ENCODE results near the gene CYP1A1.

CYP1A1 gene

DNA sequence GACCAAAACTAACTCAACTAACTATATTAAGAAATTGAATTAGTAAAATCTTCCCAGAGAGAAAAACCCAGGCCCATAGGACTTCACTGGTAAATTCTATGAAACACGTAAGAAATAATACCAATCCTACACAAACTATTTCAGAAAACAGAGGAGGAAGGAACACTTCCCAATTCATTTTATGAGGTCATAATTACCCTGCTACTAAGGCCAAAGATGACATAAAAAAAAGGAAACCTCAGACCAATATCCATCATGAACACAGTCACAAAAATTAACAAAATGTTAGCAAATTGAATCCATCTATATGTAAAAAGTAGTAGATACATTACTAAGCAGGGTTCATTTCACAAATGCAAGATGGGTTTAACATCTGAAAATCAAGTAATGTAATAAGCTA, 33.0 kb downstream of the CYP1A1 start:
- no peak for DNase-seq

DNA sequence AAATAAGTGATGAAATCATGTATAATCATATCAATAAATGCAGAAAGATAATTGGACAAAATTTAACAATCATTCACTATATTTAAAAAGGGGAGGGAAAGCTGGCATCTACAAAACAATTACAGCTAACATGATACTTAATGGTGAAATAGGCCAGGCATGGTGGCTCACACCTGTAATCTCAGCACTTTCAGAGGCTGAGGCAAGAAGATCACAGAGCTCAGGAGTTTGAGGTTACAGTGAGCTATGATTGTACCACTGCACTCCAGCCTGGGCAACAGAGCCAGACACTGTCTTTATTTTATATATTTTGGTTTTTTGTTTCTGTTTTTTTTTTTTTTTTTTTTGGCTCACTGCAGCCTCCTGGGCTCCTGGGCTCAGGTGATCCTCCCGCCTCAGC, 41.6 kb downstream of the CYP1A1 start:
- DNase-seq, result no peak

DNA sequence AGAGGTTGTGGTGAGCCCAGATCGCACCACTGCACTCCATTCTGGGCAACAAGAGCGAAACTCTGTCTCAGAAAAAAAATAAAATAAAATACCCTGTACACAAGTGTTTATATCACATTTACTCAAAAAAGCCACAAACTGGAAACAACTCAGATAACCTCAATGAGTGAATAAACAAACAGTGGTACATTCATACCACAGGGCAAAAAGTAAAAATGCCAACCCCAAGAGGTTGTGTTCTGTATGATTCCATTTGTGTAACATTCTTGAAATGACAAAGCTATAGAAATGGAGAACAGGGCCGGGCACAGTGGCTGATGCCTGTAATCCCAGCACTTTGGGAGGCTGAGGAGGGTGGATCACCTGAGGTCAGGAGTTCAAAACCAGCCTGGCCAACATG, 42.4 kb downstream of the CYP1A1 start:
- DNase-seq, result no peak

DNA sequence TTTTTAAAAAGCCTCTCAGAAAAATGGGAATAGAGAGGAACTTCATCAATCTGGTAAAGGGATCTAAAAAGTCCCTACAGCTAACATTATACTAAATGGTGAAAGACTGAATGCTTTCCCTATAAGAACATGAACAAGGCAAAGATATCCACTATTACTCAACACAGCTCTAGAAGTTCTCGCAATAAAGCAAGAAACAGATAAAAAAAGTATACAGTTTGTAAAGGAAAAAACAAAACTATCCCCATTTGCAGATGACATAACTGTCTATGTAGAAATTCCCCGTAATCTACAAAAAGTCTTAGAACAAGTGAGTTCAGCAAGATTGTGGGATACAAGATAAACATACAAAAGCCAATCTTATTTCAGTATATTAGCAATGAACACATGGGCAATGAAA, 44.9 kb downstream of the CYP1A1 start:
- no peak for DNase-seq

DNA sequence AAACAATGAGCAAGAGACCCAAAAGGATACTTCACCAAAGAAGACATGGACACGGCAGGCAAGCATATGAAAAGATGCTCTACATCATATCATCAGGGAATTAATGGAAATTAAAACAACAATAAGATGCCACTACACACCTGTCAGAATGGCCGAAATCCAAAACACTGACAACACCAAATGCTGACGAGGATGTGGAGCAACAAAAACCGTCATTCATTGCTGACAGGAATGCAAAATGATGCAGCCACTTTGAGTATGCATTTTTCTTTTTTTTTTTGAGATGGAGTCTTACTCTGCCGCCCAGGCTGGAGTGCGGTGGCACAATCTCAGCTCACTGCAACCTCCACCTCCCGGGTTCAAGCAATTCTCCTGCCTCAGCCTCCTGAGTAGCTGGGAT, 48.5 kb downstream of the CYP1A1 start:
- DNase-seq, result no peak

DNA sequence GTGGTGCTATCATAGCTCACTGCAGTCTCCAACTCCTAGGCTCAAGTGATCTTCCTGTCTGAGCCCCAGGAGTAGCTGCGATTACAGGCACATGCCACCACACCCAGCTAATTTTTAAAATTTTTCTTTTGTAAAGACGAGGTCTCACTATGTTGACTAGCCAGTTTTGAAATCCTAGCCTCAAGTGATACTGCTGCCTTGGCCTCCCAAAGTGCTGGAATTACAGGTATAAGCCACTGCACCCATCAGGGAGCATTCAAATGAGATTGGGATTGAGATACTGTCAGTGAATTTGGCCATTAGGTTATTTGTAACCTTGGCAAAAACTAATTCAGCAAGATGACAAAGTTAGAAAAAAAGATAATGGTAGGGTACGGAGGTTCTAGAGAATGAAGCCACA, 51.2 kb downstream of the CYP1A1 start:
- DNase-seq, result no peak

DNA sequence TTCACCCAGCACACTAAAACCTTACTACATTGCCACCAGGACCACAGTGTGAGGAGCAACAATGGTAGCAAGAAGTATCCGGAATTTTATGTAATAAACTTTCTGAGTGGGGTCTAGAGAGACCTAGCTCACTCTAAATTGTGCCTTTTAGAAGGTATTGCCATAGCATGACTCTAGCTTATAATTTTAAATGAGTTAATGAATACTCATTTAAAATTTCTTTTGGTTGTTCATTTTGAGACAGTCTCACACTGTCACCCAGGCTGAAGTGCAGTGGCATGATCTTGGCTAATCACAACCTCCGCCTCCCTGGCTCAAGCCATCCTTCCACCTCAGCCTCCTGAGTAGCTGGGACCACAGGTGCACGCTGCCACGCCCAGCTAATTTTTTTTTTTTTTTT, 55.7 kb downstream of the CYP1A1 start:
- no peak for DNase-seq
